NCI-H146 treated with DMSO at 0.1 percent for 48 hours (cell line): ENCODE data around the gene NAA30.
"Not testable (repeated sequence)": the region's sequence is repeated elsewhere in the genome, so short reads cannot be mapped to it uniquely, and the experiment has no call there.

Experiments used
- DNase-seq: peaks from one replicate; lab custom pipeline; 2025; ENCODE audit not compliant: unreplicated experiment; lab: John Stamatoyannopoulos, UW

The NAA30 gene

GRCh38 chr14:57390037-57390805 is at the start of gene NAA30:
Gene NAA30, plus strand, starts transcription at chr14:57390586. Its CDS starts 372 bp downstream, at chr14:57390958.
- peak; percentile 72 for DNase-seq

- DNase-seq: not testable (repeated sequence)
Measured at GRCh38 chr14:57343545-57344297, 46.7 kb upstream of the NAA30 start.

GRCh38 chr14:57345106-57345505 is 45.3 kb upstream of the NAA30 start:
- peak; percentile 47 for DNase-seq

- DNase-seq: peak; percentile 15
Measured at GRCh38 chr14:57346741-57347140, 43.6 kb upstream of the NAA30 start.

GRCh38 chr14:57352396-57353170 is 37.8 kb upstream of the NAA30 start:
- peak; percentile 19 for DNase-seq

- DNase-seq: no peak
Measured at GRCh38 chr14:57355081-57355800, 35.1 kb upstream of the NAA30 start.

- DNase-seq: no peak
Measured at GRCh38 chr14:57362361-57362760, 28.0 kb upstream of the NAA30 start.

GRCh38 chr14:57364659-57365450 is 25.5 kb upstream of the NAA30 start:
- DNase-seq: no peak

- DNase-seq: not testable (repeated sequence)
Measured at GRCh38 chr14:57370187-57370586, 20.2 kb upstream of the NAA30 start.

- DNase-seq: no peak
Measured at GRCh38 chr14:57371013-57371412, 19.4 kb upstream of the NAA30 start.

GRCh38 chr14:57375156-57375555 is 15.2 kb upstream of the NAA30 start:
- DNase-seq: no peak

GRCh38 chr14:57378661-57379060 is 11.7 kb upstream of the NAA30 start:
- no peak for DNase-seq

- DNase-seq: no peak
Measured at GRCh38 chr14:57380935-57381334, 9.5 kb upstream of the NAA30 start.

GRCh38 chr14:57382283-57382682 is 8.1 kb upstream of the NAA30 start:
- no peak for DNase-seq

- DNase-seq: no peak
Measured at GRCh38 chr14:57383125-57383745, 7.2 kb upstream of the NAA30 start.

- no peak for DNase-seq
Measured at GRCh38 chr14:57388067-57388466, 2.3 kb upstream of the NAA30 start.

- DNase-seq: peak; percentile 20
Measured at GRCh38 chr14:57389646-57390036, 745 bp upstream of the NAA30 start.

GRCh38 chr14:57390806-57391516 is 575 bp downstream of the NAA30 start:
- DNase-seq: no peak
